B cell (primary cell): ENCODE measurements around the gene ELL.

Source experiments
- CTCF ChIP-seq: fragments of 200-600 bp; IDR thresholded peaks from one replicate; pipeline ENCODE4 v1.8.0; 2022; ENCODE audit warnings: antibody characterized with exemption, mild to moderate bottlenecking
- EZH2 ChIP-seq: IDR thresholded peaks from 2 replicates; pipeline ENCODE4 v1.6.1; 2012; ENCODE audit warnings: borderline replicate concordance, low read depth, mild to moderate bottlenecking, moderate library complexity, low read length; ENCODE audit not compliant: insufficient read depth, poor library complexity, severe bottlenecking

- no peak for TF ChIP-seq CTCF
- no peak for TF ChIP-seq EZH2
Observed at GRCh38 chr19:18475762-18476331, 46.0 kb downstream of the ELL start.
